ENCODE results near the gene PFKFB1.
A peak's percentile ranks its signal among the peaks of the same experiment; 100 is the strongest.

Gene PFKFB1

DNA sequence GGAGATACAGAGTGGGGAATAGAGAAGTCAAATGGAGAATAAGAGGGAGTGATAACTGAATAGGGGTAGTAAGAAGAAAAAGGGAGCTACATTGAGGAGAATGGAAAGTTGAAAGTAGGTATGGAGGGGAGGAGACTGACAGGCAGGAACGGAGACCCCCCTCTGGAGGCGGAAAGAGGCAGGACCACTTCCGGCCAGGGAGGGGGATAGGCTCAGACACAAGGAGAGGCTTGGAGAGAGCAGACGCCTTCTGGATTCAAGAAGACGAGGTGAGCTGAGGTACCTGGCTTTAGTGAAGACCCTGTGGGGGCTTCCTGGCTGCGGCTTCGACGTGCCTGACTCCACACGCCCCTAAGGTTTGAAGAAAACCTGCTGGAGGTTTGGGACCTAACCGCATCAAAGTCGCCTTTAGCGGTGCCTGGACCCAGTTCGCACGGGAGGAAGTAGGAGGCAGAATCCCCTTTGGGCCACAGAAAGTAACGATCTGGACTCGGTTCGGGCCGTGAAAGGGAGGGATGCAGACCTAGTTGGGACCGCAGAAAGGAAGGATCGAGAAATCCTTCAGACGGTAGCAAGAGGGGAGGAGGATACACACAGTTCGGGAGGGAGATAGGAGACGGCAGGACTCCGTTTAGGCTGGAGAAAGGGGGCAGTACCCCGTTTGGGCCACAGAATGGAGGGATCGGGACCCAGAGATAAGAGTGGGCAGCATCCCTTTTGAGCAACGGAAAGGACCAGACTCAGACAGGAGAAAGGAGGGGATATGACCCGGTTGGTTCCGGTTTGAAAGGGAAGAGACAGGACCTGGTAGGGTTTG lies 73.2 kb downstream of the PFKFB1 start, which contains the start of gene TRO:
TSS of gene TRO (plus strand) at position 215 of the 817 bp plus-strand sequence. CDS start 1,423 bp downstream, outside the sequence.
- peak within 1 kb of the TSS; percentile 54 to 57 for H3K4me3 ChIP-seq (replicated peaks in 1 of 2; ENCODE audit: low read depth in 2 of 2, low read length in 2 of 2)
- TF ChIP-seq, protein P1, sequence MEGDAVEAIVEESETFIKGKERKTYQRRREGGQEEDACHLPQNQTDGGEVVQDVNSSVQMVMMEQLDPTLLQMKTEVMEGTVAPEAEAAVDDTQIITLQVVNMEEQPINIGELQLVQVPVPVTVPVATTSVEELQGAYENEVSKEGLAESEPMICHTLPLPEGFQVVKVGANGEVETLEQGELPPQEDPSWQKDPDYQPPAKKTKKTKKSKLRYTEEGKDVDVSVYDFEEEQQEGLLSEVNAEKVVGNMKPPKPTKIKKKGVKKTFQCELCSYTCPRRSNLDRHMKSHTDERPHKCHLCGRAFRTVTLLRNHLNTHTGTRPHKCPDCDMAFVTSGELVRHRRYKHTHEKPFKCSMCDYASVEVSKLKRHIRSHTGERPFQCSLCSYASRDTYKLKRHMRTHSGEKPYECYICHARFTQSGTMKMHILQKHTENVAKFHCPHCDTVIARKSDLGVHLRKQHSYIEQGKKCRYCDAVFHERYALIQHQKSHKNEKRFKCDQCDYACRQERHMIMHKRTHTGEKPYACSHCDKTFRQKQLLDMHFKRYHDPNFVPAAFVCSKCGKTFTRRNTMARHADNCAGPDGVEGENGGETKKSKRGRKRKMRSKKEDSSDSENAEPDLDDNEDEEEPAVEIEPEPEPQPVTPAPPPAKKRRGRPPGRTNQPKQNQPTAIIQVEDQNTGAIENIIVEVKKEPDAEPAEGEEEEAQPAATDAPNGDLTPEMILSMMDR (IDR thresholded peaks at IDR 0.05; ENCODE audit: low read depth, low read length) = no peak
- peak in 1 of 2 donors; percentile 10 for DNase-seq (ENCODE audit: low read depth in 2 of 2)

- TF ChIP-seq, protein P1 (IDR thresholded peaks at IDR 0.05; ENCODE audit: low read depth, low read length) = no peak
- no peak for DNase-seq (ENCODE audit: low read depth in 2 of 2)
- no peak overlapping the region for H3K4me3 ChIP-seq (replicated peaks in 1 of 2; ENCODE audit: low read depth in 2 of 2, low read length in 2 of 2)
Measured at GRCh38 chrX:54909941-54910340, 84.0 kb downstream of the PFKFB1 start.

DNA sequence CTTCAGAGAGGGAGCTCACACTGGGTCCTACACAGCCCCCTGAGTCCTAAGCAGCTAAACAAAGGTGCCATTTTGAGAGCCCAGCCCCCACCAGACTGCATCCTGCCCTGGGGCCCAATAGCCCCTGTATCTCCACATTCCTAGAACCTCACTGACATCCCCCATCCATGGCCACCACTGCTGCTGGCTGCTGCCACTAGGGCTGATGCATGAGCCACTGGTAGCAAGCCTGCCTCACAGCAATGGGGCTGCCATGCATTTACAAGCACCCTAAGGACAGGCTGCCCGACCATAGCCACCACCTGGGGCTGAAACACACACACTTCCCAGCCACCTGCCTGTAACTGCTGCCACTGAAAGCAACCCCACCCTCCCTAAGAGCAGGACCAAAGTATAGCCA lies 99.8 kb downstream of the PFKFB1 start:
- H3K4me3 ChIP-seq (replicated peaks in 1 of 2; ENCODE audit: low read depth in 2 of 2, low read length in 2 of 2) = no peak overlapping the region
- DNase-seq (ENCODE audit: low read depth in 2 of 2) = no peak
- TF ChIP-seq, protein P1 (IDR thresholded peaks at IDR 0.05; ENCODE audit: low read depth, low read length) = no peak

DNA sequence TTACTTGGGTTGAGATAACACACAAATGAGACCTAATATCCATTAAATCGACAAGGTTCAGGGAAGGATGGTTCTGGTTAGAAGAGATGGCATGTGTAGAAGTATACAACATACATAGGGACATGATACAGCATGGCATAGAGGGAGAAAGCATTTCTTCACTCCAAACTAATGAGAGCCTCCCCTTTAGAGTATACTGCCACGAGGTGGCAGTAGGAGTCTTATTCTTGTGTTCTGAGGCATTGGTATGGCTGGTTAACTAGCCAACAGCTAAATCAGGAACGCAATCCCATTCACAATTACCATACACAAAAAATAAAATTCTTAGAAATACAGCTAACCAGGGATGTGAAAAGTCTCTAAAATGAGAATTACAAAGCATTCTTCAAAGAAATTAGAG lies 102.4 kb downstream of the PFKFB1 start:
- no peak overlapping the region for H3K4me3 ChIP-seq (replicated peaks in 1 of 2; ENCODE audit: low read depth in 2 of 2, low read length in 2 of 2)
- TF ChIP-seq, protein P1 (IDR thresholded peaks at IDR 0.05; ENCODE audit: low read depth, low read length) = peak; percentile 35
- DNase-seq (ENCODE audit: low read depth in 2 of 2) = peak; percentile 54 to 57

GRCh38 chrX:54885740-54886139 lies 108.2 kb downstream of the PFKFB1 start:
- no peak for DNase-seq (ENCODE audit: low read depth in 2 of 2)
- TF ChIP-seq, protein P1 (IDR thresholded peaks at IDR 0.05; ENCODE audit: low read depth, low read length) = no peak
- H3K4me3 ChIP-seq (replicated peaks in 1 of 2; ENCODE audit: low read depth in 2 of 2, low read length in 2 of 2) = no peak overlapping the region
